GOT3 (cell line): ENCODE measurements around the gene SYDE2.

Source experiments
- DNase-seq: peaks from one replicate; lab custom pipeline; 2025; ENCODE audit warnings: mixed read lengths; lab: John Stamatoyannopoulos, UW

SYDE2 gene

DNA sequence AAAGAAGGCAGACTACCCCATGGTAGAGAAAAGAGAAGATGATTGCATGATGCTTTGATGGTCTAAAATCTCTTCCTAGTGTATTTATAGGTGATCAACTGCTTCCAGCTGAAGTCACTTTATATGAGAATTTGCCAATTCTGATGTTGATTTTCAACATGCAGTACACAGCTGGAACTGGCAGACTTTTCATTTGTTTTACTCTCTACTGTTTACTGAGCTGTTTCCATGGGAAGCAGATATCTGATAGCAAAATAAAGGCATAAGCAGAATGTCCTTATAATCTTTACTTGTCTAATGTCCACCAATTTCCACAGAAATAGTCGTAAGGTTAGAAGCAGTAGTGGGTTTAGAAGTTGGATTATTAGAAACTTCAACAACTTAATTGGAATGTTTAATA is 74.9 kb downstream of the SYDE2 start:
- DNase-seq = no peak

DNA sequence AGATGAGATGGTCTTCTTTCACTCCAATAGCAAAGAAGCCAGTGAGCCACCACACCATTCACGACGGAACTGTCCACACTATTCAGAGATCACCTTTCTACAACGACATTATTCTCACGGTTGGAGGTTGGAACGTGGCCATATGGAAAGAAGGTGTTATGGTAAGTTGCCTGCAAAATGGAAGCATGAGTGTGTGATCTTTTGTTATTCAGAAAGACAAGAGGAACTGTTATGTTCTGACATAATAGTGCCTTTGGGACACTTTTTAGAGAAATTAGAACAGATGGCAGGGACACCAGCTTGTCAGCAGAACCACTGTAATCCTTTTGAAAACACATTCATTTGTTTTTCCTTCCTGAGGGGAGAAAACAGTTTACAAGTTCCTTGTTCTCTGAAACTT is 76.7 kb downstream of the SYDE2 start:
- no peak for DNase-seq

DNA sequence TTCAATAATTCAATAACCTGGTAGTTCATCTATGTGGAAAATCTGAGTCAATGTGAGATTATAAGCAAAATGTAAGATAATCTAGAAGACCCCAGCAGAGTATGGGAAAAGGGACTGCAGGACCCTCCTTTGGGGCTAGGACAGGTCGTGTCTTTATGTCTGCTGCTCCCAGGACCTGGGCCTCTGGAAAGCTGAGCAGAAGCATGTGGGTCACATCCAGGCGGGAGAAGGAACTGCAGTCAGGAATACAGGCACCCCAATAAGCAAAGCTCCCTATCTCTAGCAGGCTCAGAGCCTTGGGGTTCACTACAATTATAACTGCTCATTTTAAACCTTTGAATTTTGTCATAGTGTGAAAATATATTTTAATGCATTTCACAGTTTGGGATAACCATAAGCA is 78.6 kb downstream of the SYDE2 start:
- no peak for DNase-seq

DNA sequence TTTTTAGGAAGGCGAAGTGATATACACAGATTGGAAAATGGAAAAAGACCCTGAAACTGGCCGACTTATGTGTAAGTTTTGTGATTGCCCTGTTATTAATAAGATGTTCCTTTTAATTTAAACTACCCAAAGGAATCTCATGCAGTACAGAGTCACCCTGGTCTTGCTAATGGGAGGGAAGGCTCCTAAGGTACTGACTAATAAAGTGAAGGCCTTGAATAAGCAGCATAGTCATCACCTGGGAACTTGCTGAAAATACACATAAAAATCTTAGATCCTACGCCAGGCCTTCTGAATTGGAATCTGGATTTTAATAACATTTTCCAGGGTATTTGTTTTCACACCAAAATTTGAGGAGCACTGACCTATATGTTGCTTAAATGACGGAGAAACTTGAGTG is 79.1 kb downstream of the SYDE2 start:
- no peak for DNase-seq

DNA sequence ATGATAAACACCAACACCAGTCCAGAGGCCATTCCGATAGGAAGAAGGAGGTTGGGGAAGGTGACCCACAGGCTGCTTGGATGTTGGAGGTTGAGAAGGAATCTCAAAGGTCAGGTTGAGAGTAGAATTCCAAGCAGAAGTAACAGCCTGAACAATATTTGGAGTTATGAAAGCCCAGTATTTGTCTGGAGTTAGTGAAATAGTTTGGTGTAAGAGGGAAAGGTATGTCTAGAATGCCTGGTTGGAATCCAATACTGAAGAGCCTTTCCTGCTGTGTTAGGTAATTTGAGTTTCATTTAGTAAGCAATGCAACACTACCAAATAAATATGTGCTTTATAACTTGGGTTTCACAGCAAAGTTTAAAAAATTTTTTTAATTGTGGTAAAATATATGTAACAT is 82.1 kb downstream of the SYDE2 start:
- DNase-seq = no peak

DNA sequence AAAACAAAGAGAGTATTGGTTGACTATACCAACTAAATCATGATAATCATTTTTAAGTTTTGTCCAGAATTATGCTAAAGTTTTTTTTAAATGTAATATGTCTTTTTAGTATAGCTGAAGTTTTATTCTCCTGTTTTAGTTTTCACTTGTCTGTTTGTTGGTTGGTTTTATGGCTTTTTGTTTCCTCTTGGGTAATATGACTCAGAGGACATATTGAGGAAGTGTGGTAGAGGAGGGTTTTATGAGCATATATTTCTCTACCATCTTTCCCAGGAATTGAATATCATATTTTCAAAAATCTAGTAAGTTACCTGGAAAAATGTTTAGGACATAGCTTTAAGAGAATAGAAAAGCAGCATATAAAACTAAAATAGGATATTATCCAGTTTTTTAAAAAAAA is 84.0 kb downstream of the SYDE2 start:
- no peak for DNase-seq

DNA sequence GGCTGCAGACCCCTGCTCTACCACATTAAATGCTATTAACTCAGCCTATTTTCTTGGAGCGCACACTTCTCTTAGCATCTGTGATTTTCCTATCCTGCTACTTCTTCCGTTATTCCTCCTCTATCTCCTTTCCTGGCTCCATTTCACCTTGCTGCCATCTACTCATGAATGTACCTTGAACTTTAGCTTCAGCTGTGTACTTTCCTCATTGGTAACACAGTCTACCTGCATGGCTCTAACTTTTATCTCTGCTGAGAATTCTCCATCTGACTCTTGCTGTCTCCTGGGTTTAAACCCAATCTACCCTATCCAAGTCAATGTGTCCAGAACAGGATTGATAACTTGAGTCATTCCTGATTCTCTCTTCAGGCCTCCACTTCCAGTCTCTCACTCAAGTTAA is 84.9 kb downstream of the SYDE2 start:
- no peak for DNase-seq

DNA sequence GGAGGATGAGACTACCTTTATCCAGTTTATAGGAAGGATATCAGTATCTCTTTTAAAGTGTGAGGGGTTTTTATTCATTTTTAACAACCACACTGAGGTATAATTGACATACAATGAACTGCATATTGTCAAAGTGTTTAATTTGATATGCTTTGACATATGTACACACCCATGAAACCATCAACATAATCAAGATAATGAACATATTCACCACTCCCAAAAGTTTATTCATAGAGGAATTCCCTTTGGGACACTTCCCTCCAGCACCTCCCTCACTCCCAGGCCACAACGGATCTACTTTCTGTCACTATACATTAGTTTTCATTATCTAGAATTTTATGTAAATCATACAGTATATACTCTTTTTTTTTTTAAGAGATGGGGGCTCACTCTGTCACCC is 89.1 kb downstream of the SYDE2 start:
- DNase-seq = no peak

DNA sequence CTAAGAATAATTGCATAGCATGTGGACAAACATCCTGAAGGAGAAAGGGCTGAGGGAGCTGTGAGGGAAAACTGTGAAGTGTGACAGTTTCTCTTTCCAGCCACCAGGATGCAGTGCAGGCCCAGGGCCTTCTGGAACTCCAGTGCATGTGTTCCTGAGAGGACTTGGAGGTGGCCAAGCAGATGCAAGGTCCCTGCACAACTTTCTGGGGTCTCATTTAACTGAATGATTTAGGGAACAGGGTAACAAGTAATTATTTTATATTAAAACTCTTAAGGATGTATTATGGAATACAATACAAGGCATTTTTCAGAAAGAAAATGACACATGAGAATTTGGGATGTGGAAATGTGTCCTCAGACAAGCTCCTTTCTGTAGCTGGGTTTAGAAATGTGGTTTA is 91.3 kb downstream of the SYDE2 start:
- DNase-seq = no peak
